ENCODE data around the gene WIPI1.

DNA sequence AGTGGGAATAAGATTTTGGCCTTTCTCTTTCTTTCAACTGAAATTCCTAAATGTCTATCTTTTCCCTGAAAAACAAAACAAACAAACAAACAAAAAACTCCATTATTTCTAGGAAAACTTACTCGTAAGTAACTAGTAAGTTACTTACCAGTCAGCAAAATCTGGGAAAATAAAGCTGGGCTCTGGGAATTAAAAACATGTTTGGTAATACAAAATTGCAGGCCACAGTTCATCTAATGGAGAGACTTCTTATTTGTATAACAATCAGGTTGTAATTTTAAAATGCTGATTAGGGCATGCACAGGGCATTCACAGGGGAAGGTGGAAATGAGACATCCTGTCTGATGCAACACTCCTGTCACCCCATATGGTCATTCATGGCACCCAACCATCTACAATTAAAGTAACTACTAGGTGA is 3.8 kb upstream of the WIPI1 start:
- TF ChIP-seq, protein P1, sequence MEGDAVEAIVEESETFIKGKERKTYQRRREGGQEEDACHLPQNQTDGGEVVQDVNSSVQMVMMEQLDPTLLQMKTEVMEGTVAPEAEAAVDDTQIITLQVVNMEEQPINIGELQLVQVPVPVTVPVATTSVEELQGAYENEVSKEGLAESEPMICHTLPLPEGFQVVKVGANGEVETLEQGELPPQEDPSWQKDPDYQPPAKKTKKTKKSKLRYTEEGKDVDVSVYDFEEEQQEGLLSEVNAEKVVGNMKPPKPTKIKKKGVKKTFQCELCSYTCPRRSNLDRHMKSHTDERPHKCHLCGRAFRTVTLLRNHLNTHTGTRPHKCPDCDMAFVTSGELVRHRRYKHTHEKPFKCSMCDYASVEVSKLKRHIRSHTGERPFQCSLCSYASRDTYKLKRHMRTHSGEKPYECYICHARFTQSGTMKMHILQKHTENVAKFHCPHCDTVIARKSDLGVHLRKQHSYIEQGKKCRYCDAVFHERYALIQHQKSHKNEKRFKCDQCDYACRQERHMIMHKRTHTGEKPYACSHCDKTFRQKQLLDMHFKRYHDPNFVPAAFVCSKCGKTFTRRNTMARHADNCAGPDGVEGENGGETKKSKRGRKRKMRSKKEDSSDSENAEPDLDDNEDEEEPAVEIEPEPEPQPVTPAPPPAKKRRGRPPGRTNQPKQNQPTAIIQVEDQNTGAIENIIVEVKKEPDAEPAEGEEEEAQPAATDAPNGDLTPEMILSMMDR (IDR thresholded peaks at IDR 0.05) = no peak
- no peak for TF ChIP-seq POLR2A (IDR thresholded peaks at IDR 0.05)
